ENCODE measurements around the gene PSMA4. TPM values are rescaled to one million over a fixed set of nuclear protein-coding genes. Genes with fewer than 3 reads are reported as not detected.

Gene PSMA4
- total and polyA plus RNA-seq, 5 donors from 2014 or later: 102 to 331 (median 263) TPM

Other genes with a start within 250 kb of the PSMA4 start
- gene SKIC8, start 240.8 kb upstream of the PSMA4 start, total RNA-seq: 25.0 TPM
- 10 to 100 TPM; 86.2 to 97.4 (median 91.1) TPM for gene SKIC8, start 240.8 kb upstream of the PSMA4 start, polyA plus RNA-seq
- not detected for gene CRABP1, start 200.1 kb upstream of the PSMA4 start, total RNA-seq
- not detected for gene CRABP1, start 200.1 kb upstream of the PSMA4 start, polyA plus RNA-seq
- 58.3 TPM for gene IREB2, start 102.2 kb upstream of the PSMA4 start, total RNA-seq
- gene IREB2, start 102.2 kb upstream of the PSMA4 start, polyA plus RNA-seq: 10 to 100 TPM; 16.3 to 19.2 (median 18.5) TPM
- 1.6 TPM for gene HYKK, start 32.9 kb upstream of the PSMA4 start, total RNA-seq
- gene HYKK, start 32.9 kb upstream of the PSMA4 start, polyA plus RNA-seq: 1 to 10 TPM; 2.6 to 4.1 (median 3.3) TPM
- gene CHRNA5, start 25.1 kb downstream of the PSMA4 start, total RNA-seq: 0.94 TPM
- 1 to 10 TPM in 1 of 4 donors, under 1 TPM in 2, not detected in 1; 0.08 to 2.0 (median 0.29) TPM for gene CHRNA5, start 25.1 kb downstream of the PSMA4 start, polyA plus RNA-seq
- not detected for gene CHRNA3, start 80.6 kb downstream of the PSMA4 start, total RNA-seq
- gene CHRNA3, start 80.6 kb downstream of the PSMA4 start, polyA plus RNA-seq: under 1 TPM in 2 of 4 donors, not detected in 2; 0.13 to 0.52 TPM
- gene CHRNB4, start 100.8 kb downstream of the PSMA4 start, total RNA-seq: not detected
- not detected for gene CHRNB4, start 100.8 kb downstream of the PSMA4 start, polyA plus RNA-seq